Measurements from ENCODE around the gene LARGE1. TPM values are rescaled to one million over a fixed set of nuclear protein-coding genes. Genes with fewer than 3 reads are reported as not detected.

Gene LARGE1
- total and polyA plus RNA-seq, 10 donors: 1.9 to 35.8 (median 22.8) TPM

DNA sequence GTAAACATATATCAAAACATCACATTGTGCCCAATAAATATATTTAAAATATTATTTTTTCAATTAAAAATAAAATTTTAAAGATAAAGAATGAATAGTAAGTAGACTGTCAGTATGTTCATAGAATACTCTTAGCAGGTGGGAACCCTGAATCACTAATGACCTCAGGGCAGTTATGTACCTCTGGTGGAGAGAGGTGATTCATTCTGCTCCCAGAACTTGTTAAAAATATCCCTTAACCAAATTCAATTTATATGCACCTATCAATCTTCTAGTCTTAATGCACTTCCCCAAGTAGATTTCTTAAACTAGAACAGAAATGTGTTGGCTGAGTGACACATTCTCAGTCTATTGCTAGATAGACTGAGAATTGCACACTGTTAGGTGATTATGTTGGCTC is 678.2 kb downstream of the LARGE1 start:
- DNase-seq: no peak
- intact Hi-C loops (cut with DNase I; ENCODE audit: low total_unique reads): no loop called here
- TF ChIP-seq POLR2A (IDR thresholded peaks at IDR 0.05) (no peak), POLR2AphosphoS5 (IDR thresholded peaks at IDR 0.05) (no peak)
- TF ChIP-seq, protein P1, sequence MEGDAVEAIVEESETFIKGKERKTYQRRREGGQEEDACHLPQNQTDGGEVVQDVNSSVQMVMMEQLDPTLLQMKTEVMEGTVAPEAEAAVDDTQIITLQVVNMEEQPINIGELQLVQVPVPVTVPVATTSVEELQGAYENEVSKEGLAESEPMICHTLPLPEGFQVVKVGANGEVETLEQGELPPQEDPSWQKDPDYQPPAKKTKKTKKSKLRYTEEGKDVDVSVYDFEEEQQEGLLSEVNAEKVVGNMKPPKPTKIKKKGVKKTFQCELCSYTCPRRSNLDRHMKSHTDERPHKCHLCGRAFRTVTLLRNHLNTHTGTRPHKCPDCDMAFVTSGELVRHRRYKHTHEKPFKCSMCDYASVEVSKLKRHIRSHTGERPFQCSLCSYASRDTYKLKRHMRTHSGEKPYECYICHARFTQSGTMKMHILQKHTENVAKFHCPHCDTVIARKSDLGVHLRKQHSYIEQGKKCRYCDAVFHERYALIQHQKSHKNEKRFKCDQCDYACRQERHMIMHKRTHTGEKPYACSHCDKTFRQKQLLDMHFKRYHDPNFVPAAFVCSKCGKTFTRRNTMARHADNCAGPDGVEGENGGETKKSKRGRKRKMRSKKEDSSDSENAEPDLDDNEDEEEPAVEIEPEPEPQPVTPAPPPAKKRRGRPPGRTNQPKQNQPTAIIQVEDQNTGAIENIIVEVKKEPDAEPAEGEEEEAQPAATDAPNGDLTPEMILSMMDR (IDR thresholded peaks at IDR 0.05 in 8 of 11, conservative IDR thresholded peaks at IDR 0.05 in 3 of 11): no peak
- peaks cover 0 to 34% (median 19%) of the 10 kb centered on the region in 8 donors for H3K9me3 ChIP-seq
- no peak overlapping the region for H3K27ac ChIP-seq
- no peaks in the 10 kb centered on the region for H3K27me3 ChIP-seq (replicated peaks in 1 of 7)
- peaks cover 0 to 2% (median 0%) of the 10 kb centered on the region in 6 donors for H3K4me1 ChIP-seq
- H3K36me3 ChIP-seq: no peaks in the 10 kb centered on the region
- no peak overlapping the region for H3K4me3 ChIP-seq

DNA sequence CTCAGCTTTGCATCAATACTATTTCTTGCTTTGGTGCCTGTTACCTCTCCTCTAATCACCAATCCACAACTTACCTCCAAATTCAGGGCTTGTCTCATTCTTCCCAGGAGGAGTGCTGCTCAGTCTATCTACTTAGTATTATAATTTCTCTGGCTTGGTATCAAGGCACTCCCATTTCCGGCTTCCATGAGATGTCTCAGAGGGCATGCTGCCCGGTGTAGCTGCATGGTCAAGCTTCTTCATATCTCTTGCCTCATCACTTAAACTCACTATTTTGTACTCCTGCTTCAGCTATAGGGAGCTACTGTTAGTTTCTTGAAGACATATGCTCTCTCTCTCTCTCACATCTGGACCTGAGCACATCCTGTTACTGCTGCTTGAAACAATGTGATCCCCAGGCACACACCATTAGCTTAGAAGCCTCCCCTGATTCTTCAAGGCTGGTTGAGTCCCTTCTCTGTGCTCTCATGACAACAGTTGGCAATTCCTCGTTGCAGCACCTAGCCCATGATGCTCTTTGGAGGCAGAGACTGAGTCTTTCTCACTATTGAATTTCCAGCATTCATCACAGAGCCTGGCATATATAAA is 679.3 kb downstream of the LARGE1 start:
- no peak overlapping the region for H3K27ac ChIP-seq
- 37 to 77% (median 65%) methylated on average over 3 of the region's 3 CpGs for WGBS, 5 donors
- peaks cover 0 to 5% (median 0%) of the 10 kb centered on the region in 6 donors for H3K4me1 ChIP-seq
- peaks cover 0 to 33% (median 19%) of the 10 kb centered on the region in 8 donors for H3K9me3 ChIP-seq
- H3K4me3 ChIP-seq: no peak overlapping the region
- no peaks in the 10 kb centered on the region for H3K36me3 ChIP-seq
- H3K27me3 ChIP-seq (replicated peaks in 1 of 7): no peaks in the 10 kb centered on the region
- DNase-seq: no peak
- intact Hi-C loops (cut with DNase I; ENCODE audit: low total_unique reads): no loop called here
- TF ChIP-seq POLR2A (IDR thresholded peaks at IDR 0.05): no peak
- TF ChIP-seq, protein P1 (IDR thresholded peaks at IDR 0.05 in 8 of 11, conservative IDR thresholded peaks at IDR 0.05 in 3 of 11): no peak
- TF ChIP-seq POLR2AphosphoS5 (IDR thresholded peaks at IDR 0.05): no peak

DNA sequence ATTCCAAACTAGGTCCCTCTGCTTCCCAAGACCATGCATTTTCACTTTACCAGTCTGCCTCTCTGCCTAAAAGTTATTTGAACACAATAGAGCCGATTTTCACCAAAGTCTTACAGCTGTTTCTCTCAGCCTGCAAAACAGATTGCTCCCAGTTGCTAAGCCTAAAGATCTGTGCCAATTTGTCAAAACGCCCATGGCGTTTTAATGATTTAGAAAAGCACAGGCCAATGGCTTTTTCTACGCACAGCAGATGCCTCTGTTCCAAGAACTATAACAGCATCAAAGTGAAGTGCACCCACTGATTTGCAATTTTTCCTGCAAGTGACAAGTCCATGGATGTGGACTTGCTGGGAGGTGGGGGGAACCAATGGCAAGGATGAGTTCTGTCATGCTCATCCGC is 688.2 kb downstream of the LARGE1 start:
- no peaks in the 10 kb centered on the region for H3K27me3 ChIP-seq (replicated peaks in 1 of 7)
- intact Hi-C loops (cut with DNase I; ENCODE audit: low total_unique reads): no loop called here
- no peak overlapping the region for H3K27ac ChIP-seq
- H3K36me3 ChIP-seq: no peaks in the 10 kb centered on the region
- peaks cover 0 to 3% (median 0%) of the 10 kb centered on the region in 6 donors for H3K4me1 ChIP-seq
- peaks cover 6 to 59% (median 46%) of the 10 kb centered on the region in 8 donors for H3K9me3 ChIP-seq
- 79 to 85% (median 81%) methylated on average over 5 of the region's 5 CpGs for WGBS, 5 donors
- DNase-seq: no peak
- no peak for TF ChIP-seq POLR2AphosphoS5 (IDR thresholded peaks at IDR 0.05)
- TF ChIP-seq, protein P1 (IDR thresholded peaks at IDR 0.05 in 8 of 11, conservative IDR thresholded peaks at IDR 0.05 in 3 of 11): no peak
- no peak for TF ChIP-seq POLR2A (IDR thresholded peaks at IDR 0.05)
- no peak overlapping the region for H3K4me3 ChIP-seq

DNA sequence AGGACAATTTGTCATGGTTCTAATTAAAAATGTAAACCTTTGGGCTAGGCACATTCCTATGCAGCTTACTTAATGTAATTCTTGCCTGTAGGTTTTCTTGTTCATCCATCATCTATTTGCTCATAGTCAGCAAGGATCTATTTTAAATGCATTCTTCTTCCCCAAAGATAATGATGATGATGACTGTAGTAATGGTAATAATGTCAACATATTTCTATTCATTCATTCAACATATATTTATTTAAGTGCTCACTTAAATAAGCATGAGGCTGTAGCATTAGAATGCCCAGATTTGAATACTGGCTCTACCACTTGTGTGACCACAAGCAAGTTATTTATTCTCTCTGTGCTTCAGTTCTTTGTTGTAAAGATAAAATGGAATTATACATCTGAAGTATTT is 692.5 kb downstream of the LARGE1 start:
- Histone ChIP-seq H3K27ac (no peak overlapping the region), H3K4me1 (no peaks in the 10 kb centered on the region), H3K4me3 (no peak overlapping the region), H3K36me3 (no peaks in the 10 kb centered on the region), H3K27me3 (replicated peaks in 1 of 7) (no peaks in the 10 kb centered on the region), H3K9me3 (peaks cover 6 to 60% (median 46%) of the 10 kb centered on the region in 8 donors)
- DNase-seq: no peak
- intact Hi-C loops (cut with DNase I; ENCODE audit: low total_unique reads): no loop called here
- TF ChIP-seq POLR2AphosphoS5 (IDR thresholded peaks at IDR 0.05): no peak
- TF ChIP-seq, protein P1 (IDR thresholded peaks at IDR 0.05 in 8 of 11, conservative IDR thresholded peaks at IDR 0.05 in 3 of 11): no peak
- no peak for TF ChIP-seq POLR2A (IDR thresholded peaks at IDR 0.05)
